HG03095 (cell line): Measurements from ENCODE around the gene COL4A1.

ENCODE experiments used
- ATAC-seq: cut with Tn5 transposase; IDR thresholded peaks from one replicate; pipeline ENCODE4 v1.9.1; 2021; ENCODE audit warnings: moderate library complexity; ENCODE audit not compliant: unreplicated experiment

COL4A1 gene

DNA sequence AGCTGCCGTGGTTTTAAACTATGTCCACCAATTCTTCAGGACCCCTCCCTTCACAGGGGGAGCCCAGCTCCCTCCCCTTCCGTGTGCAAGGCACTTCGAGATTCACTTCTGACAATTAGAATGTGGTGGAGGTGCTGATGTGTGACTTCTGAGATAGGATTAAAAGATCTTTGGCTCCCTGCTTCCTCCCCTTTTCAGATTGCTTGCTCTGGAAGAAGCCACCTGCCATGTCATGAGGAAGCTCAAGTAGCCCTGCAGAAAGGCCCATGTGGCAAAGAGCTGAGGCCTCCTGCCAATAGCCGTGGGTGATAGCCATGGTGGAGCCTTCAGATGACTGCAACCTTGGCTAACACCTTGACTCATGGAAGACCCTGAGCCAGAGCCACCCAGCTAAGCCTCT lies 204.9 kb downstream of the COL4A1 start:
- ATAC-seq: no peak

DNA sequence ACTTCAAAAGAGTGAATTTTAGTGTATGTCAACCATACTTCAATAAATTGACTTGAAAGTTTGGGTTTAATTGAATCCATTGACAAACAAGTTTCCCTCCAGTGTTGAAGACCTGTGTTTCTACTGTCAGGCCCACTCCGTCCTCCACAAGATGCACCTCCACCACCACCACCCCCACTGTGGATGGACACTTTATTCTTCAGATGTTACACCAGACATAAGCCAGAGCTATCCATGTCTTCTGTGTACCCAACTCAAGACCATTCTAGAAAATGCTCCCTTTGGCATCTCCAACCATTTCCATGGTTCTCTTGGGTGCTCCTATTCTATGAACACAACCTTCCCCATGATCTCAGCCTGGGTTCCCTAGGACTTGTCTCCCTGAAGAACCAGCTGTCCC lies 207.0 kb downstream of the COL4A1 start:
- no peak for ATAC-seq
